ENCODE data around the gene TMEM147.

The TMEM147 gene

DNA sequence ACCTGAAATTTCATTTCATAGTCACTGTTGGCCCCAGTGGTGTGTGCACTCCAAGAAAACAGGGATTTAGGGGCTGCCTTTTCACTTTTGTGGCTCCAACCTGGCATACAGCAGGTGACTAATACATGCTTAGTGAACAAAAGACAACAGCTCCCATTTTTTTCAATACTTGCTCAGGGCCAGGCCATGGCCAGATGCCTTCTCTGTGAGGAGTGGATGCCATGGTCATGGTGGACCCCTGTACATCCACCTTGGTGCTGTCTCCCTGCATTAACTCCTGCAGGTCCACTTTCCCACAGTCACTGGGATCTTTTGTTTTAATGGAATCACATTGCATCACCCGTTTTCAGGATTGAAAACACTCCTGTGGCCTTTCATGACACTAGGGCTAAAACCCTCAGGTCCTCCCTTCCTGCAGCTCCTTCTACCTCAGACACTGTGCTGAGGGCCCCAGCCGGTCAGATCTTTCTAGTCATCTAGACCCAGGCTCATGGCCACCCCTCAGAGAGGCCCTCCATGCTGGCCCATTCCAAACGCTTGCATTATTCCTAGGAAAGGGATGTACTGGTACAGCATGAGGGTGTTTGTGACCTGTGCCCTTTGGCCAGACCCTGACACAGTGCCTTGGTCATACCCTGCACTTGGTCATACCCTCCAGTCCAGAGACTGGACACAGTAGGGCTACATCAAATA is 1.2 kb upstream of the TMEM147 start:
- H3K4me3 ChIP-seq (replicated peaks; ENCODE audit: low read depth, low read length): peak overlapping the region; percentile 96
- no peak for DNase-seq (ENCODE audit: extremely low read depth, low read depth)
- TF ChIP-seq, protein P1, sequence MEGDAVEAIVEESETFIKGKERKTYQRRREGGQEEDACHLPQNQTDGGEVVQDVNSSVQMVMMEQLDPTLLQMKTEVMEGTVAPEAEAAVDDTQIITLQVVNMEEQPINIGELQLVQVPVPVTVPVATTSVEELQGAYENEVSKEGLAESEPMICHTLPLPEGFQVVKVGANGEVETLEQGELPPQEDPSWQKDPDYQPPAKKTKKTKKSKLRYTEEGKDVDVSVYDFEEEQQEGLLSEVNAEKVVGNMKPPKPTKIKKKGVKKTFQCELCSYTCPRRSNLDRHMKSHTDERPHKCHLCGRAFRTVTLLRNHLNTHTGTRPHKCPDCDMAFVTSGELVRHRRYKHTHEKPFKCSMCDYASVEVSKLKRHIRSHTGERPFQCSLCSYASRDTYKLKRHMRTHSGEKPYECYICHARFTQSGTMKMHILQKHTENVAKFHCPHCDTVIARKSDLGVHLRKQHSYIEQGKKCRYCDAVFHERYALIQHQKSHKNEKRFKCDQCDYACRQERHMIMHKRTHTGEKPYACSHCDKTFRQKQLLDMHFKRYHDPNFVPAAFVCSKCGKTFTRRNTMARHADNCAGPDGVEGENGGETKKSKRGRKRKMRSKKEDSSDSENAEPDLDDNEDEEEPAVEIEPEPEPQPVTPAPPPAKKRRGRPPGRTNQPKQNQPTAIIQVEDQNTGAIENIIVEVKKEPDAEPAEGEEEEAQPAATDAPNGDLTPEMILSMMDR (IDR thresholded peaks at IDR 0.05; ENCODE audit: low read depth, low read length, missing control alignments): no peak

DNA sequence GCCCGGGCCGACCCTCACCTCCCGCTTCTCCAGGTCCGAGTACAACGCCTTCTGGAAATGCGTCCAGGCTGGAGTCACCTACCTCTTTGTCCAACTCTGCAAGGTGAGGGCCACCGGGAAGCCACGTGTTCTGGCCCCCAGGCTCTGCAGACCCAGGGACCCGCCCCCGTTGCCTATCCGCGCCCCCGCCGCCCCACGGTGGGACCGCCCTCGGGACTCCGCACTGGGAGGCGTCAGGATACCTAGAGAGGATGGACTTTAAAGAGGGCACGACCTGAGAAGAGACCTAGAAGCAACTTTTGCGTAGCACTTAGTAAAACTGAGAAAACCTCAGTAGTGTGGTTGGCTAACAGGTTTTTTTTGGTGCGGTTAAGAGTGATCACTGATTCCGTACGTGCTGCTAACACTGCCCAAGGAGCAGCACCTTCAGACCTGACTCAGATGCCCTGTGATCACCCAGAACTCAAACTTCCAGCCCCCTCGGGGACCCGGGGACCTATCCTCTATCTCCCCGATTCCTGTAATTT is 492 bp downstream of the TMEM147 start:
- DNase-seq (ENCODE audit: extremely low read depth, low read depth): no peak
- TF ChIP-seq, protein P1 (IDR thresholded peaks at IDR 0.05; ENCODE audit: low read depth, low read length, missing control alignments): no peak
- peak overlapping the region; percentile 96 for H3K4me3 ChIP-seq (replicated peaks; ENCODE audit: low read depth, low read length)

DNA sequence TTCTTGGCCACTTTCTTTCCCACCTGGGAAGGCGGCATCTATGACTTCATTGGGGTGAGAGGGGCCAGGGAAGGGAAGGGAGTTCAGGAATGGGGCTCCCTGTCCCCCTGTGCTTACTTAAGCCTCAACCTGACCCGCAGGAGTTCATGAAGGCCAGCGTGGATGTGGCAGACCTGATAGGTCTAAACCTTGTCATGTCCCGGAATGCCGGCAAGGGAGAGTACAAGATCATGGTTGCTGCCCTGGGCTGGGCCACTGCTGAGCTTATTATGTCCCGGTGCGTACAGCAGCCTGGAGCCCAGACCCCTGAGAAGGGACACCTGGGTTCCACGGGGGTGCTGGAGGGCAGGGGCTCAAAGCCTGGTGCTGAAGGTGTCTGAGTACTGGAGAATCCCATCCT is 1.1 kb downstream of the TMEM147 start:
- DNase-seq (ENCODE audit: extremely low read depth, low read depth): no peak
- H3K4me3 ChIP-seq (replicated peaks; ENCODE audit: low read depth, low read length): peak overlapping the region; percentile 96
- TF ChIP-seq, protein P1 (IDR thresholded peaks at IDR 0.05; ENCODE audit: low read depth, low read length, missing control alignments): no peak

DNA sequence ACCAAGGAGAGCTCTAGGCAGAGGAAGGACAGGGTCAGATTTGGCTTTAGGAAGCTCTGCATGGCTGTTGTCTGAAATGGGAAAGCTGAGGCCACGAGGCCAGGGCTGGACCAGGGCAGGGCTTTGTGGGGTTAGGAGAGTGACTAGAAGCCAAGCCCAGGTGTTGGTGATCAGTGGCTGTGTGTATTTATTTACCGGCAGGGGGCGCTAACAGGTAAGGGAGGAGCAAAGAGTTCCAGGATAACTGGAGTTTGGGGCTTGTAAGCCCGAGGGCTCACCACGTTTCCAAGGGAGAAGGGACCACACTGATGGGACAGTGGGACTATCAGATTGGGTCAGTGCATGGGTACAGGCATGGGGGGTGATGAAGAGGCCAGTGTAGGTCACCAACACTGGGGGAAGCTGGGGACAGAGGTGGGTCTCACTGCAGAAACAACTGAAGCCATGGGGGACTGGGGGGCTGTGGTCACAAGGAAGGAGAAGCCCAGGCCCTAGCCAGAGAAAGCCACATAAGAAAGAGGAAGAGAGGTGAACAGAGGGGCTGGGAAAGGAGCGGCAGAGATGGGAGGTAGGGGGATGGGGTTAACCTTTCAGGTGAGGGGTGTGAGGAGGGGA is 3.9 kb downstream of the TMEM147 start:
- TF ChIP-seq, protein P1 (IDR thresholded peaks at IDR 0.05; ENCODE audit: low read depth, low read length, missing control alignments): peak; percentile 72
- no peak for DNase-seq (ENCODE audit: extremely low read depth, low read depth)
- H3K4me3 ChIP-seq (replicated peaks; ENCODE audit: low read depth, low read length): no peak overlapping the region

DNA sequence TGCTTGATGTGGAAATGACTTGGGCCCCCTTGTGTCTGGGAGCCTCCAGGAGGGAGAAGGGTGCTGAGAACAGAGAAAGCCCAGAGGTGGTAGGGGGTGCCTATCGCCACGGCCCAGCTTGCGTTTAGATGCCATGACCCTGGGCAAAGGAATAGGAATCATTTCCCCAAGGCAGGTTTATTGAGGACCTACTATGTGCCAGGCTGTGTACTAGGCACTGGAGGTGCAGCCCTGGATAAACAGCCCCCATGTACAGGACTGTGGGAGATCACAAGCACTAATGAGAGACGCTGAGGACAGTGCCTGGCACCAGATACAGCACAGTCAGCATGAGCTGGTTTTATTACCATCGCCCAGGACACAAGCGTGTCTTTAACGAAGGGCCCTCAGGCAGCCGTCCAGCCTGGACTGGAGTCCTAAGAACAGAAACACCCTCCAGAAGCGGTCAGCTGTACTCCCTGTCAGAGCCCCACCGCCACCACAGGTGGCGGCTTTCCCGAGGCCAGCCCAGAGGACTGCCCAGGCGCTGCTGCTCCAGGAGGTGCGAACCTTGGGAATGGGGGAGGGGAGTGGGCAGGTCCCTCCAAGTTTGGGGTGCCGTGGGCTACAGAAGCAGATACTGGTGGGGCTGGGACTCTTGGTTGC is 4.6 kb downstream of the TMEM147 start:
- DNase-seq (ENCODE audit: extremely low read depth, low read depth): no peak
- TF ChIP-seq, protein P1 (IDR thresholded peaks at IDR 0.05; ENCODE audit: low read depth, low read length, missing control alignments): no peak
- no peak overlapping the region for H3K4me3 ChIP-seq (replicated peaks; ENCODE audit: low read depth, low read length)

DNA sequence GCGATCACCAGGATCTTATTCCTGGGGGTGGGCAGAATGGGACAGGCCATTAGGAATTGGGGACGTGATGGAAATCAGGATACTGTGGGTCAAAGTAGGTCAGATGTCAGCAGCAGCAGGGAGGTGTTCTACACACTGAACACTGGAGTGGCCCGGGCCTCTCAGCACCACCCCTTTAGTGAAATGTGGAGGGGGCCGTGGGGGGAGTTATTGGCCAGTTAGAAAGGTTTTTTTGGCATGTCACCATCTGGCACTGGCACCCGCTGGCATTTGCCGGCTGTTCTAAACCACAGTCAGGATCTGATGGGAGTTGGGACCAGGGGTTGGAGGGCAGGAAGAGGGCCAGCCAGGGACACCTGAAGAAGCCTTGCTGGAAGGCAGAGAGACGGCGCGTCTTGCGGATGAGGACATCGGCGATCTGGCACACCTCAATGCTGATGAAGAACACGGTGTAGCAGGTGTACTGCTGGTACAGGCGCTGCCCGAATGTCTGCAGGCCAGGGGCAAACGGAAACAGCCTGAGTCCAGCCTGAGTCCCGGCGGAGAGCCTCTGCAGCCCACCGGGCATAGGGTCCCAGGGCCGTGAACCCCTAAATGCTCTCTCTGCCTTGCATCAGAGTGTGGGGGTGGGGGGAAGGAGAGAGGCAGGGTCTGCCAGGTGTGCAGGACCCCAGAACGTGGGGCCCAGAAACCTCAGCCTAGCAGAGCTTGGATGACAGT is 5.8 kb downstream of the TMEM147 start:
- H3K4me3 ChIP-seq (replicated peaks; ENCODE audit: low read depth, low read length): no peak overlapping the region
- TF ChIP-seq, protein P1 (IDR thresholded peaks at IDR 0.05; ENCODE audit: low read depth, low read length, missing control alignments): no peak
- DNase-seq (ENCODE audit: extremely low read depth, low read depth): no peak

All from HFF-Myc (cell line).